ENCODE measurements around the gene RNF17. TPM values are rescaled to one million over a fixed set of nuclear protein-coding genes. Genes with fewer than 3 reads are reported as not detected.

RNF17 gene
- total and polyA plus RNA-seq, 2 donors (not counting 3 experiments of a cell fraction or from before 2014, with no cell fraction given) = 0.30 TPM; not detected in 1

GRCh38 chr13:24893863-24894262 lies 129.9 kb downstream of the RNF17 start:
- Histone ChIP-seq H3K79me2 (ENCODE audit: control insufficient read depth, insufficient read depth, low read length) (no peaks in the 10 kb centered on the region), H3K27ac (ENCODE audit: insufficient read depth, low read depth, low read length) (no peak overlapping the region), H3K4me2 (ENCODE audit: insufficient read depth, low read length) (no peak overlapping the region), H3K36me3 (ENCODE audit: control insufficient read depth in 2 of 2, extremely low read depth in 1 of 2, insufficient read depth in 2 of 2, low read length in 2 of 2) (peaks cover 0 to 3% of the 10 kb centered on the region in 2 experiments), H2AFZ (ENCODE audit: low read depth, low read length) (no peak overlapping the region), H3K4me1 (ENCODE audit: control insufficient read depth, extremely low read depth, insufficient read depth, low read length) (no peaks in the 10 kb centered on the region), H3K4me3 (replicated peaks in 1 of 3; ENCODE audit: insufficient read depth in 1 of 3, low read depth in 1 of 3, low read length in 3 of 3) (no peak overlapping the region), H3K9me1 (replicated peaks; ENCODE audit: control insufficient read depth, extremely low read depth, insufficient read depth, low read length) (no peaks in the 10 kb centered on the region), H3K9me3 (replicated peaks; ENCODE audit: control insufficient read depth, insufficient read depth, low read length) (no peaks in the 10 kb centered on the region), H4K20me1 (replicated peaks; ENCODE audit: control insufficient read depth, extremely low read depth, insufficient read depth, low read length) (no peaks in the 10 kb centered on the region), H3K9ac (replicated peaks; ENCODE audit: extremely low read depth, insufficient read depth, low read length) (no peak overlapping the region), H3K27me3 (ENCODE audit: control insufficient read depth in 2 of 2, insufficient read depth in 2 of 2, low read length in 2 of 2) (no peaks in the 10 kb centered on the region)
- FAIRE-seq = no peak
- intact Hi-C loops (cut with micrococcal nuclease) (no loop called here), dilution Hi-C loops (cut with MboI; ENCODE audit: extremely low pct_ligation_motif_present, low sequenced_read_pairs) (no loop called here)
- ChIA-PET CTCF (no interaction called here), POLR2A (no interaction called here)
- TF ChIP-seq MYC (IDR thresholded peaks at IDR 0.05; ENCODE audit: low read depth, low read length) = no peak
- TF ChIP-seq FOS (IDR thresholded peaks at IDR 0.05; ENCODE audit: borderline replicate concordance, insufficient read depth, low read length) = no peak
- TF ChIP-seq CTCF (IDR thresholded peaks at IDR 0.05; ENCODE audit: extremely low read depth in 1 of 2, insufficient read depth in 1 of 2, low read depth in 1 of 2, low read length in 2 of 2) = no peak
- TF ChIP-seq JUN (IDR thresholded peaks at IDR 0.05; ENCODE audit: borderline replicate concordance, insufficient read depth, insufficient read length, low read depth) = no peak
- TF ChIP-seq EZH2 (IDR thresholded peaks at IDR 0.05; ENCODE audit: borderline replicate concordance, low read depth, low read length, severe bottlenecking) = no peak
- no peak for TF ChIP-seq GATA2 (IDR thresholded peaks at IDR 0.05; ENCODE audit: insufficient read depth, insufficient read length, low read depth, low read length)
- TF ChIP-seq POLR2AphosphoS5 (IDR thresholded peaks at IDR 0.05; ENCODE audit: insufficient read depth, low read depth, low read length) = no peak
- no peak for TF ChIP-seq POLR2A (IDR thresholded peaks at IDR 0.05; ENCODE audit: low read depth, low read length)
- TF ChIP-seq MAX (IDR thresholded peaks at IDR 0.05; ENCODE audit: insufficient read depth, insufficient read length) = no peak
- BruUV-seq (replicated peaks) = no TSS peak
- no peak for DNase-seq (ENCODE audit: low read depth, low spot score)

Measured in endothelial cell of umbilical vein (primary cell).